ENCODE results near the gene GAS2L1. TPM values are rescaled to one million over a fixed set of nuclear protein-coding genes. Genes with fewer than 3 reads are reported as not detected.

GAS2L1 gene
- total RNA-seq, 1 experiment from 2014 or later: 8.0 TPM

GRCh38 chr22:29257751-29258181 is 48.7 kb upstream of the GAS2L1 start:
- Histone ChIP-seq H4K91ac (ENCODE audit: insufficient read length, low read depth, low read length) (no peak overlapping the region), H3K27me3 (ENCODE audit: insufficient read depth, low read length) (no peaks in the 10 kb centered on the region), H3K79me2 (ENCODE audit: insufficient read depth, low read length) (no peaks in the 10 kb centered on the region), H3K4ac (ENCODE audit: low read depth, low read length) (no peak overlapping the region), H3T11ph (ENCODE audit: low read length) (no peak overlapping the region), H3K56ac (ENCODE audit: insufficient read length, low read depth, low read length) (no peak overlapping the region), H3K27ac (ENCODE audit: insufficient read length, low read depth, low read length) (no peak overlapping the region), H2BK20ac (ENCODE audit: low read depth, low read length, poor library complexity, severe bottlenecking) (no peak overlapping the region), H3K9me3 (ENCODE audit: control insufficient read depth, low read depth, low read length) (no peaks in the 10 kb centered on the region), H3K23ac (ENCODE audit: insufficient read length, low read depth, low read length) (no peak overlapping the region), H4K8ac (replicated peaks; ENCODE audit: insufficient read length, low read depth, low read length) (no peak overlapping the region), H4K20me1 (ENCODE audit: control insufficient read depth, insufficient read depth, insufficient read length) (no peaks in the 10 kb centered on the region), H4K5ac (ENCODE audit: insufficient read length, low read depth, low read length) (no peak overlapping the region), H3K18ac (ENCODE audit: insufficient read length, low read depth, low read length) (no peak overlapping the region), H3K79me1 (ENCODE audit: insufficient read depth, low read depth, low read length, poor library complexity, severe bottlenecking) (no peaks in the 10 kb centered on the region), H2BK120ac (ENCODE audit: low read depth, low read length, poor library complexity, severe bottlenecking) (no peak overlapping the region), H3K4me1 (ENCODE audit: insufficient read depth, low read length) (no peaks in the 10 kb centered on the region), H2BK5ac (ENCODE audit: insufficient read length, low read length) (no peak overlapping the region), H3K14ac (ENCODE audit: insufficient read depth, low read length) (no peak overlapping the region), H2BK12ac (ENCODE audit: insufficient read length, low read depth, low read length) (no peak overlapping the region), H2AFZ (ENCODE audit: low read length) (no peak overlapping the region), H3K4me2 (ENCODE audit: insufficient read depth, insufficient read length, low read length) (no peak overlapping the region), H3K23me2 (ENCODE audit: insufficient read length, low read depth, low read length, poor library complexity, severe bottlenecking) (no peaks in the 10 kb centered on the region), H2BK15ac (ENCODE audit: low read depth, low read length) (no peak overlapping the region), H2AK5ac (ENCODE audit: insufficient read length, low read length) (no peak overlapping the region), H3K9ac (ENCODE audit: extremely low read depth, insufficient read length, low read length) (no peak overlapping the region)
- TF ChIP-seq CTCF (conservative IDR thresholded peaks at IDR 0.05): no peak
- peaks cover 3 to 12% (median 4%) of the 10 kb centered on the region in 3 experiments; a peak in 5 of 7 replicates for H3K36me3 Mint-ChIP-seq (ENCODE audit: insufficient read depth in 1 of 3, low read depth in 3 of 3)
- H3K27ac Mint-ChIP-seq: no peak overlapping the region
- no peak overlapping the region for H3K4me3 Mint-ChIP-seq
- 0 out of 2 replicates have a peak, but pooled peaks cover 1% of the 10 kb centered on the region for H3K27me3 Mint-ChIP-seq (ENCODE audit: low read depth)
- H3K9me3 Mint-ChIP-seq: no peaks in the 10 kb centered on the region
- no peak for DNase-seq
- H3K4me1 Mint-ChIP-seq: peaks cover 0 to 7% of the 10 kb centered on the region in 2 experiments; a peak in 2 of 4 replicates
- WGBS (ENCODE audit: extremely low coverage, insufficient read length, low lambda C conversion rate): no CpG with 5 or more reads among the region's 8 CpGs
